Sigmoid colon (tissue), 3 donors: ENCODE results near the gene CNTLN.

Source experiments
- POLR2A ChIP-seq, 2 donors: fragments of 450-650 bp; IDR thresholded peaks; one replicate each; pipeline ENCODE4 v1.6.1; 2016; ENCODE audit warnings: antibody characterized with exemption in 2 of 2, mild to moderate bottlenecking in 2 of 2, moderate library complexity in 2 of 2
- TF ChIP-seq, protein P1 (sequence below), 4 experiments: fragments of 450-650 bp in 3 of 4; fragments of 200-600 bp in 1 of 4; IDR thresholded peaks; one replicate each; pipeline ENCODE4 v1.5.1; 2016 to 2019; ENCODE audit warnings: antibody characterized with exemption in 4 of 4, mild to moderate bottlenecking in 3 of 4, moderate library complexity in 2 of 4

- TF ChIP-seq, protein P1, sequence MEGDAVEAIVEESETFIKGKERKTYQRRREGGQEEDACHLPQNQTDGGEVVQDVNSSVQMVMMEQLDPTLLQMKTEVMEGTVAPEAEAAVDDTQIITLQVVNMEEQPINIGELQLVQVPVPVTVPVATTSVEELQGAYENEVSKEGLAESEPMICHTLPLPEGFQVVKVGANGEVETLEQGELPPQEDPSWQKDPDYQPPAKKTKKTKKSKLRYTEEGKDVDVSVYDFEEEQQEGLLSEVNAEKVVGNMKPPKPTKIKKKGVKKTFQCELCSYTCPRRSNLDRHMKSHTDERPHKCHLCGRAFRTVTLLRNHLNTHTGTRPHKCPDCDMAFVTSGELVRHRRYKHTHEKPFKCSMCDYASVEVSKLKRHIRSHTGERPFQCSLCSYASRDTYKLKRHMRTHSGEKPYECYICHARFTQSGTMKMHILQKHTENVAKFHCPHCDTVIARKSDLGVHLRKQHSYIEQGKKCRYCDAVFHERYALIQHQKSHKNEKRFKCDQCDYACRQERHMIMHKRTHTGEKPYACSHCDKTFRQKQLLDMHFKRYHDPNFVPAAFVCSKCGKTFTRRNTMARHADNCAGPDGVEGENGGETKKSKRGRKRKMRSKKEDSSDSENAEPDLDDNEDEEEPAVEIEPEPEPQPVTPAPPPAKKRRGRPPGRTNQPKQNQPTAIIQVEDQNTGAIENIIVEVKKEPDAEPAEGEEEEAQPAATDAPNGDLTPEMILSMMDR (IDR thresholded peaks at IDR 0.05) = no peak
- no peak for TF ChIP-seq POLR2A (IDR thresholded peaks at IDR 0.05)
Observed at GRCh38 chr9:17414986-17415385, 280.1 kb downstream of the CNTLN start.
